SK-MEL-5 (cell line): ENCODE results near the gene SS18. TPM values are rescaled to one million over a fixed set of nuclear protein-coding genes. Genes with fewer than 3 reads are reported as not detected.
"Not testable (repeated sequence)": the region's sequence is repeated elsewhere in the genome, so short reads cannot be mapped to it uniquely, and the experiment has no call there.

Experiments used
- DNase-seq: peaks from one replicate; pipeline ENCODE4 v3.0.0-alpha.2; 2016; ENCODE audit warnings: low read depth, low spot score
- in situ Hi-C: cut with HindIII; loops from 2 replicates; pipeline ENCODE4 v1.10.0; 2016; ENCODE audit warnings: low sequenced_read_pairs, high pct_unique_total_duplicates, low pct_unique_long_range_greater_than_20kb
- polyA plus RNA-seq, 2 experiments: library from polyadenylated mRNA; depleted of rRNA; stranded (reverse); fragments of >200 nt; gene quantifications; 2 replicates each; pipeline ENCODE4 v1.2.3, GENCODE V29; 2015
- total RNA-seq: library from RNA; depleted of rRNA; stranded (reverse); fragments of >200 nt; shearing (Covaris generic); gene quantifications from 2 replicates; pipeline ENCODE4 v1.2.3, GENCODE V29; 2014; rRNA removed

The SS18 gene, protein sequence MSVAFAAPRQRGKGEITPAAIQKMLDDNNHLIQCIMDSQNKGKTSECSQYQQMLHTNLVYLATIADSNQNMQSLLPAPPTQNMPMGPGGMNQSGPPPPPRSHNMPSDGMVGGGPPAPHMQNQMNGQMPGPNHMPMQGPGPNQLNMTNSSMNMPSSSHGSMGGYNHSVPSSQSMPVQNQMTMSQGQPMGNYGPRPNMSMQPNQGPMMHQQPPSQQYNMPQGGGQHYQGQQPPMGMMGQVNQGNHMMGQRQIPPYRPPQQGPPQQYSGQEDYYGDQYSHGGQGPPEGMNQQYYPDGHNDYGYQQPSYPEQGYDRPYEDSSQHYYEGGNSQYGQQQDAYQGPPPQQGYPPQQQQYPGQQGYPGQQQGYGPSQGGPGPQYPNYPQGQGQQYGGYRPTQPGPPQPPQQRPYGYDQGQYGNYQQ
- 71.5 and 81.6 TPM in 2 replicates for total RNA-seq
- 55.8 and 66.8 TPM in 2 replicates for polyA plus RNA-seq (2015; cell fraction: cytosol; rRNA removed)
- polyA plus RNA-seq (2015; cell fraction: nucleus; rRNA removed): 474 and 544 TPM in 2 replicates

DNA sequence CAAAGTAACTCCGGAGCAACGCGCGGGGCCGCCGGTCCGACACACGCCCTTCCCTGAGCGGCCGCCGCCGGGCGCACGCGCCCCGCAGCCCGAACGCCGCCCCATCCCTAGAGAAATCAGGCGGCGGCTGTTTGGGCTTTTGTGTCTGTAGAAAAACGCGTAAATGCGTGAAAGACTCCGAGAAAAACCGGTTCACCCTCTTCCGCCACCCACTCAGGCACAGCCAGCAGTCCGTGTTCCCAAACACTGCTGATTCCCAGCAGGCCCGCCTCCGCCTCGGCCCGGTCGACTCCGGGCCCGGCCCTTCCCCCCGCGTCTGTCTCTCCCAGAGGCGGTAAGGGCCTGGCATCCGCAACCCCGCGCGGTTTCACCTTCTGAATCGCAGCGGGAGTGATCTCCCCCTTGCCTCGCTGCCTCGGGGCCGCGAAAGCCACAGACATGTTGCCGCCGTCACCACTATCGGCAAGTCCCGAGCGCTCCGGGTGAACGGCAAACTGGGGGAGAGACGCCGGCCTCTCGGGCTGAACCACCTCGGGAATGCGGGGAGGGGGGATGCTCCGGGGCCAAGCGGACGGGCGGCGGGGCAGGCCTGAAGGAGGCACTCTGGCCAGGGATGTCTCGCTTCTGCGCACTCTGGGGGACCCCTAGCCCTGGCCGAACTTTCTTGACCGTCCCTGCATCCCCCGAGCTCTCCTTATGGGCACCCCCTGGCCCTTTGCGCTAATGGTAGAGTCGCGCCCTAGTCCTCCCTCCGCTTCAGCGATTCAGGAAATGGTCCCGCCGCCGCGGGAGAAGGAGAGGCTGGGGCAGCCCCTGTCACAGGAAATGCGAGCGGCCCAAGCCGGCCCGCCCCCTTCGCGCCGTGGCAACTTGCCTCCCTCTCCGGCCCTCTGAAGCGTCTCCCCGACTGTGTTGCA is at the start of gene SS18:
Gene SS18, minus strand, starts transcription at position 484 of the 917 bp plus-strand sequence. Its CDS starts 44 bp downstream, at position 440.
- in situ Hi-C loops: no loop called here
- DNase-seq: peak; percentile 91

DNA sequence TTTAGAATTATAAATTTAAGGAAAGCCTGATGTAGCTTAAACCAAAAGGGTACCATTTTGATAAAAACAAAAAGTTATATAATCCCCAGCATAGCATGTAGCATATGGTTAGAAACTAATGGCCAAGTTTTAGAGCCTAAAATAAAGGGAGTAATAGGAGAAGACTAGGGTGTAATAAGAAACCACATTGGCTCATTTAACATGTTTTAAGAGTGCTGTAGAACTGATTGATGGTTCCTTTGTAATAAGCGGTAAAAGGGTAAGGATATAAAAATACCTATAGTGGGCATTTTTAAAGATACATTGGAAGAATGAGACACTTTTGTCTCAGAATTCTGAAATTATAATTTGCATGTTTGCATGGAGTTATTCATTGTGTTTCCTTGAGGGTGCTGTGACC is 45.1 kb upstream of the SS18 start:
- DNase-seq: no peak
- in situ Hi-C loops: no loop called here

DNA sequence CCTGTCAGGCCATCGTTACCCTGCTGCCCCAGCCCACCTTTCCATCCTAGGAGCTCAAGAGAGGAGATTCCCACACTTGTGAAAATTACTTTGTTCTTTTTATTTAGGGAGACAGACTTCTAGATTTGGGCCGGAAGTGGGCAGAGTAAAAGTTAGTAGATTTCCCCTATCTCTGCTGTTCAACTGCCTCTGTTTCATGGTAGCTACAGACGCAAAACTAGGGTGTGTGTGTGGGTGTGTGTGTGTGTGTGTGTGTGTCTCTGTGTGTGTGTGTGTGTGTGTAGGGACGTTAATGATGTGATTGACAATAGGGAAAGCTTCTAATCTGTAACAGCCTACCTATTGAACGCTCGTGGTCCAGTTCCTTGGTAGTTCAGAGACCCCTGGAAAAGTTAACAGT is 43.7 kb upstream of the SS18 start:
- no peak for DNase-seq
- in situ Hi-C loops: no loop called here

DNA sequence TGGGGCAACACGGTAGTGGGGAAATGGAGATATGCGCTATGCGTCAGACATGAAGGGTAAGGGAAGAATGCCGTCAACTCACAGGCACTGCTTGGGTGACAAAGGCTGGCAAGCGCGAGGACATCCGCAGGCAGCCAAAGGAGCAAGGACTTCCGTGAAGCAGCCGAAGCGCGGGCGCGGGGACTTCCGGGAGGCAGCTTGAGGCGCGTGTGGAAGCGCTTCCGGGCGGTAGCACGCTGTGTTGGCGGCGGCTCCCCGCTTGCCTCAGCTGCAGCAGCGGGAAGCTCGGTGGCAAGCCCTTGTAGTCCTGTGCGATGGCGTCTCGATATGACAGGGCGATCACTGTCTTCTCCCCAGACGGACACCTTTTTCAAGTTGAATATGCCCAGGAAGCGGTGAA is 43.2 kb upstream of the SS18 start, which contains the start of gene PSMA8:
Gene PSMA8, plus strand, starts transcription at position 218 of the 400 bp plus-strand sequence. Its CDS starts 97 bp downstream, at position 315.
- no peak for DNase-seq
- in situ Hi-C loops: no loop called here

DNA sequence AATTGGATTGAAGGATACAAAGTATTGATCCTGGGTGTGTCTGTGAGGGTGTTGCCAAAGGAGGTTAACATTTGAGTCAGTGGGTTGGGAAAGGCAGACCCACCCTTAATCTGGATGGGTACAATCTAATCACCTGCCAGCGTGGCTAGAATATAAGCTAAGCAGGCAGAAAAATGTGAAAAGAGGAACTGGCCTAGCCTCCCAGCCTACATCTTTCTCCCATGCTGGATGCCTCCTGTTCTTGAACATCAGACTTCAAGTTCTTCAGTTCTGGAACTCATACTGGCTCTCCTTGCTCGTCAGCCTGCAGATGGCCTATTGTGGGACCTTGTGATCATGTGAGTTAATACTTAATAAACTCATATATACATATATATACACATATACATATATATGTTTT is 37.8 kb upstream of the SS18 start:
- in situ Hi-C loops, DNase-seq: not testable (repeated sequence)

DNA sequence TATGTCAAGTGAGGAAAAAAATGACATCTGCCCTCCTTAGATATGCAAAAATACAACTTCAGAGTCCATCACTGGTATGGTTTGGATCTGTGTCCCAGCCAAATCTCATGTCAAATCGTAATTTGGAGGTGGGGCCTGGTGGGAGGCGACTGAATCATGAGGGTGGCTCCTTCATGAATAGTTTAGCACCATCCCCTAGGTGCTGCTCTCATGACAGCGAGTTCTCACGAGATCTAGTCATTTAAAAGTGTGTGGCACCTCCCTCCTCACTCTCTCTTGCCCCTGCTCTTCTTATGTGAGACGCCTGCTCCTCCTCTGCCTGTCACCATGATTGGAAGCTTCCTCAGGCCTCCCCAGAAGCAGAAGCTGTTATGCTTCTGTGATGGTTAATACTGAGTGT is 37.4 kb upstream of the SS18 start:
- in situ Hi-C loops: no loop called here
- DNase-seq: no peak

DNA sequence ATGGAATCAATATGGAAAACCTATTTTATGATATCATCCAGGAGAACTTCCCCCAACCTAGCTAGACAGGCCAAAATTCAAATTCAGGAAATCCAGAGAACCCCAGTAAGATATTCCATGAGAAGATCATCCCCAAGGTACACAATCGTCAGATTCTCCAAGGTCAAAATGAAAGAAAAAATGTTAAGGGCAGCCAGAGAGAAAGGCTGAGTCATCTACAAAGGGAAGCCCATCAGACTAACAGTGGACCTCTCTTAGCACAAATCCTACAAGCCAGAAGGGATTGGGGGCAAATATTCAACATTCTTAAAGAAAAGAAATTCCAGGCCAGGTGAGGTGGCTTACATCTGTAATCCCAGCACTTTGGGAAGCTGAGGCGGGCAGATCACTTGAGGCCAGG is 31.6 kb upstream of the SS18 start:
- in situ Hi-C loops, DNase-seq: not testable (repeated sequence)

DNA sequence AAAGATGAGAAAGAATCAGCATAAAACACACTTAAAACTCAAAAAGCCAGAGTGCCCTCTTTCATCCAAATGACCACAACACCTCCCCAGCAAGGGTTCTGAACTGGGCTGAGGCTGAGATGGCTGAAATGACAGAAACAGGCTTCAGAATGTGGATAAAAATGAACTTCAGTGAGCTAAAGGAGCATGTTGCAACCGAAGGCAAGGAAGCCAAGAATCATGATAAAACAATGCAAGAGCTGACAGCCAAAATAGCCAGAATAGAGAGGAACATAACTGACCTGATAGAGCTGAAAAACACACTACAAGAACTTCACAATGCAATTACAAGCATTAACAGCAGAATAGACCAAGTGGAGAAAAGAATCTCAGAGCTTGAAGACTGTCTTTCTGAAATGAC is 31.1 kb upstream of the SS18 start:
- in situ Hi-C loops: no loop called here

DNA sequence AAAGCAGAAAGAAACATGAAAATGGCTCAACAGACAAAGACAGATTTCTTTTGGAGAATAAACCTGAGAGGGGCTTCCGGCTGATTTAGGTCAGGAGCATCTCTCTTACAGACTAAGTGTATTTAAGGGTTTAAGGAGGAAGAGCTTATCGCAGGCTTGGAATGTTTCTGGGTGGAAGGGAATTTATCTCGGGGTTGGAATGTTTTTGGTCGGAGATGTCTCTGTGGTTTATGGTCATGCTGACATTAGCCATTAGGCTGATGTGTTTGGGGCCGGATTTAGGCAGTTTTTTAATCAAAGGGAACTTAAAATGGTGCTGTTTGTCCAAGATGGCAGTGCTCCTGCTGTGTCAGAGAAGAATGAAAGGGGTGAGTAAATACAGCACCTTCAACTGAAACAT is 28.8 kb upstream of the SS18 start:
- in situ Hi-C loops: no loop called here
- DNase-seq: no peak

More for the DNA sequence above, 31.1 kb upstream of the SS18 start:
- no peak for DNase-seq

DNA sequence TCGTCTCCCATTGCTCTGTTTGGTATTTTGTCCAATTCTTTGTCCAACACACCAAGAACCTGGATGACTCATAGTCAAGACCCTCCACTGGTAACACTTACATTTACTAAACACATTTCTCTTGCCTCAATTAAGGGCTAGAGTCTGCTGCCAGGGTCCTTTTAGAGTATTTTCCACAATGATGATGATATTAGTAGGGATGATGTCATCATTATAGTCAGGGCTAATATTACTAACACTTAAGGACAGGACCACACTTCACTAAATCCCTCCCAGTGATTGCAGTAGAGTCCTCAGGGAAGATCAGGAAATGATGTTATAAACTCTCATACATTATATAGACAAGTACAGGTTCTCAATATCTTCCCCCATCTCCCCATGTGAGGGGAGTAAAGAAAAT is 13.6 kb upstream of the SS18 start:
- DNase-seq: no peak
- in situ Hi-C loops: no loop called here

DNA sequence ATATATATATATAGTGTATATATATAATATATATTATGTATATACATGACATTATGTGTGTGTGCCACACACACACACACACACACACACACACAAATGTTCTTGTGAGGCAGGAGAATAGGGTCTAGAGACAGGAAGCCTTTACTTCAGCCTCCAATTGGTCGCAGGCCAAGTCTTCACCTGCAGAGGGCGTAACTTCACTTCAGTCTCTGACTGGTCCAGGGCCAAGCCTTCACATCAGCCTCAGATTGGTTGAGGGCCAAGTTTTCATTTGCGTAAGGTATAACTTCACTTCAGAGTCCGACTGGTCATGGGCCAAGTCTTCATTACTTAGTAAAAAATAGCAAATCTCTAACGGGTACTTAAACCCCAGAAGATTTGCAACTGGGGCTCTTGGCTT is 13.2 kb upstream of the SS18 start:
- DNase-seq: peak; percentile 65
- in situ Hi-C loops: no loop called here

DNA sequence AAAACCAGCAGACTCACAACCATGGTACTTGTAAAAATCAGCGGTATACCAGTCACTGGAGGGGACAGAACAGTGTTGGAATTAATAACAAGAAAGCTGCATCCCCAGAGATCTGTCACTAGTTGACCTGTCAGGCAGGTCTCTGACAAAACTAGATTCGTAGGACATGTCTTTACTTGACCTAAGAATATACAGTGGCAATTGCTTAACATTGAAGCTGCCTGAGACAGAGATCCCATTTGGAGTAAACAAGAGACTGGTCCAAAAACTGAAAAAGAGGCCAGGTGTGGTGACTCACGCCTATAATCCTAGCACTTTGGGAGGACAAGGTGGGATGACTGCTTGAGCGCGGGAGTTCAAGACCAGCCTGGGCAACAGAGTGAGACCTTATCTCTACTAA is 7.2 kb upstream of the SS18 start:
- in situ Hi-C loops: no loop called here
- no peak for DNase-seq

DNA sequence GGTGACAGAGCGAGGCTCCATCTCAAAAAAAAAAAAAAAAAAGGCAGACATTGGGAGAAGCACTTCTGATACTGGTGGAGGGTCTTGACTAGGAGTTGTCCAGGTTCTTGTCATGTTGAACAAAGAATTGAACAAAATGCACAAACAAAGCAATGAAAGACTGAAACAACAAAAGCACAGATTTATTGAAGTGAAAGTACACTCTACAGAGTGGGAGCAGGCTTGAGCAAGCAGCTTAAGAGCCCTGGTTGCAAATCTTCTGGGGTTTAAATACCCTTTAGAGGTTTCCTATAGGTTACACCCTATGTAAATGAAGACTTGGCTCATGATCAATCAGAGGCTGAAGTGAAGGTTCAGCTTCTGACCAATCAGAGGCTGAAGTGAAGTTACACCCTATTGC is 6.4 kb upstream of the SS18 start:
- in situ Hi-C loops: no loop called here
- DNase-seq: no peak

DNA sequence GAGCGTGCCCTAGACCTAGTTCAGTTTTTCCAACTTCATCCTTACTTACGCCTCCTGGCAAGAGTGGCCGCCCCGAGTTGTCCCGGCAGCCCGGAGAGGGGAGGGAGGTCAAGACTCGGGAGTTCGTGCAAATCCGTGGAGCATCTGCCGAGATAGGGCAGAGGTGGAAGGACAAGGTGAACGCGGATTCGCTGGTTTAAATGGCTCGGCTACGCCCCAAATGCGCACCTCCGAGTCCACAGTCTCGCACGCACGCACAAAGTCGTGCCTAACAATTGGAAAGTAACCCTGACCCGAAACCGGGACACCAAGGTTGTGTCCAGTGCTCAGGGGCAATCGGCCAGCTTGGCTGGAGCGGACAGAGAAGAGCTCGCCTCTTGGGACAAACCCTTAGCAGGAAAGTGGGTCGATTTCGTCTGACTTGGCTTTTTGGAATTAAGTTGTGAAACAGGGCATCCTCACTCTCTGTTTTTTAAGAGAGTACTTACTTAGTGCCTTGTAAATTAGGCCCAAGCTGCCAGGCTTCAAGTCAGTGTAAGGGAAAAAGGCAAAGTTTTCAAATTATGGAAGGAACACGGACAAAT is 726 bp upstream of the SS18 start:
- in situ Hi-C loops: no loop called here
- DNase-seq: no peak

DNA sequence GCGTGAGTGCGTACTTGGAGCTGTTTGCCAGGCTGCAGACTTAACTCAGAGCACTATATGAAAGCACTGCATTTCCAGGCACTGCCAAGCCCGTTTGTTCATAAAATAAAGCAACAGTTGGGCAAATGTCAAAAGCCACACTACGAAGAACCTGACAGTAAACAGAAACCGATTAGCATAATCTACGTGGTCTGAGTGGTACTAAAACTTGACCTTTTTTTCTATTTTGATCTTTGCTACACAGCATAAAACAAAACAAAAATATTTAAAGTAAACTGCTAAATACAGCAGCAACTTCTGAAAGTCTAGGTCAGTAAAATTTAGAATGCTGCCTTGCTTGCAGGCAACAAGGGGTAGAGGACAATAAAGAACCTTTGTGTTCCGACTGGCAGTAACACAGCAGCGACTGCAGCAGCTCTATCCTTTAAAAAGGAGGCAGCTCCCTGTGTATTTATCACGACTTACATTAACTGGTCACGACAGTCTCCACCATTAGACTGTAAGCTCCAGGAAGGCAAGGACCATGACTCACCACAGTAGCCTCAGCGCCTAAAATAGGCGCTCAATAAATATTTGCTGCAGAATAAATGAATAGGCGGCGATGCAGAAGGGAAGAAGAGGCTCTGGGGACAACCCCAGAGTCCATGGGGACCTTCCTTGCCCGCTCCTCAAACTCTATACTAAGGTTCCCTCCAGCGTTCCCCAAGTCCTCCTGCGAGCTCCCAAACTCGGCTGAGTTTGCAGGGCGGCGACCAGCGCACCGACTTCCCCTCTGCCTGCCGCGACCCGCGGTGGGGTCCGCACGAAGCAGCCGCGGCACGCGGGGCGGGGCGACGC is 902 bp downstream of the SS18 start:
- peak; percentile 47 for DNase-seq
- in situ Hi-C loops: no loop called here

DNA sequence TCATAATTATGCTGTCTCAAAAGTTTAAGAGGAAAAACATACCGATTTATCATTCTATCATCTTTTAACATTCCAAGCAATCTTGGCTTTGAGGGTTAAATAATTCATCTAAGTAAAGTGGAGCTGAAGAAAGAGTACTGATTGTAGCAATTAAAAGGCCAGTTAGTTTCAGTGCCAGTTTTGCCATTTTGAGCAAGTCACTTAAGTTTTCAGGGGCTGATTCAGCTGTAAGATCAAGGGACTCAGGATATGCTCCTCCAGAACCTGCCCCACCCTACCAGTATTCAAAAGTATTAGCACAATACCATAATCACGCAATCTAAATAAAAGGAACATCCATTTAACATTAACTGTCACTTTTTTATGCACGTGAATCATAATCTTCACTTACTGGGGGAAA is 1.9 kb downstream of the SS18 start:
- no peak for DNase-seq
- in situ Hi-C loops: no loop called here

DNA sequence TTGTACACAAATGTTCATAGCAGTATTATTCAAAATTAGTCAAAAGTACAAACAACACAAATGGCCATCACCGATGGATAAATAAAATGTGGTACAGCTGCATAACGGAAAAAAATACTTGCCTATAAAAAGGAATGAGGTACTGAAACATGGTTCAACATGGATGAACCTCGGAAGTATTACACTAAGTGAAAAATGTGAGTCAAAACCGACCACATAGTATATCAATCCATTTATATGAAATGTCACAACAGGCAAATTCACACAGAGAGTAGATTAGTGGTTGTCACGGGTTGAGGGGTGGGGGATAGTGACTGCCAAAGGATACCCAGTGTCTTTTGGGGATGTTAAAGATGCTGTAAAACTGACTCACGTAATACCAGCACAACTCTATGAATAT is 3.5 kb downstream of the SS18 start:
- no peak for DNase-seq
- in situ Hi-C loops: no loop called here
